Measurements from ENCODE around the gene CYBC1. TPM values are rescaled to one million over a fixed set of nuclear protein-coding genes. Genes with fewer than 3 reads are reported as not detected.

CYBC1 gene
- total RNA-seq, 4 donors from 2014 or later, result 79.2 to 103 (median 88.0) TPM

DNA sequence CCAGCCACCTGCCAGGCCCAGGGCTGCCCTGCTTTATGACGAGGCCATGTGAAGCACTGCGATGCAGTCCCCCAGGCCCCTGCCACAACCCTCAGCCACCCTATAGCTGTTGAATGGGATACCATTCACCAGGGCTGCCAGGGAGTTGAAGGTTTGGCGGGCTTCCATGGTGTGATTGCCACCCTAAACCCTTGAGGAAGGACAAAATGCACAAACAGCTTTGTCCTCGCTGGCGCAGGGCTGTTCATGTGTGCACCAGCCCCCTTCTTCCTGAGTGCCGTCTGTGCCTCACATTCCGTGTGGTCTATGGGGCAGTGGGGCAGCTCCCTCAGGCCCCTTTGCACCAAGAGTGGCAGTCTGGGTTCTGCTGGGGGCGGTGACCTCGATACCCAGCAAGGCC is 33.3 kb upstream of the CYBC1 start:
- H3K27me3 ChIP-seq, result no peaks in the 10 kb centered on the region
- no peak for DNase-seq
- no peak overlapping the region for H3K27ac ChIP-seq
- H3K4me3 ChIP-seq, result no peak overlapping the region
- TF ChIP-seq, protein P1, sequence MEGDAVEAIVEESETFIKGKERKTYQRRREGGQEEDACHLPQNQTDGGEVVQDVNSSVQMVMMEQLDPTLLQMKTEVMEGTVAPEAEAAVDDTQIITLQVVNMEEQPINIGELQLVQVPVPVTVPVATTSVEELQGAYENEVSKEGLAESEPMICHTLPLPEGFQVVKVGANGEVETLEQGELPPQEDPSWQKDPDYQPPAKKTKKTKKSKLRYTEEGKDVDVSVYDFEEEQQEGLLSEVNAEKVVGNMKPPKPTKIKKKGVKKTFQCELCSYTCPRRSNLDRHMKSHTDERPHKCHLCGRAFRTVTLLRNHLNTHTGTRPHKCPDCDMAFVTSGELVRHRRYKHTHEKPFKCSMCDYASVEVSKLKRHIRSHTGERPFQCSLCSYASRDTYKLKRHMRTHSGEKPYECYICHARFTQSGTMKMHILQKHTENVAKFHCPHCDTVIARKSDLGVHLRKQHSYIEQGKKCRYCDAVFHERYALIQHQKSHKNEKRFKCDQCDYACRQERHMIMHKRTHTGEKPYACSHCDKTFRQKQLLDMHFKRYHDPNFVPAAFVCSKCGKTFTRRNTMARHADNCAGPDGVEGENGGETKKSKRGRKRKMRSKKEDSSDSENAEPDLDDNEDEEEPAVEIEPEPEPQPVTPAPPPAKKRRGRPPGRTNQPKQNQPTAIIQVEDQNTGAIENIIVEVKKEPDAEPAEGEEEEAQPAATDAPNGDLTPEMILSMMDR (IDR thresholded peaks at IDR 0.05), result no peak
- no peak for TF ChIP-seq POLR2A (IDR thresholded peaks at IDR 0.05)
- no peaks in the 10 kb centered on the region for H3K9me3 ChIP-seq
- no peaks in the 10 kb centered on the region for H3K4me1 ChIP-seq
- peaks cover 0 to 100% (median 6%) of the 10 kb centered on the region in 3 donors for H3K36me3 ChIP-seq

DNA sequence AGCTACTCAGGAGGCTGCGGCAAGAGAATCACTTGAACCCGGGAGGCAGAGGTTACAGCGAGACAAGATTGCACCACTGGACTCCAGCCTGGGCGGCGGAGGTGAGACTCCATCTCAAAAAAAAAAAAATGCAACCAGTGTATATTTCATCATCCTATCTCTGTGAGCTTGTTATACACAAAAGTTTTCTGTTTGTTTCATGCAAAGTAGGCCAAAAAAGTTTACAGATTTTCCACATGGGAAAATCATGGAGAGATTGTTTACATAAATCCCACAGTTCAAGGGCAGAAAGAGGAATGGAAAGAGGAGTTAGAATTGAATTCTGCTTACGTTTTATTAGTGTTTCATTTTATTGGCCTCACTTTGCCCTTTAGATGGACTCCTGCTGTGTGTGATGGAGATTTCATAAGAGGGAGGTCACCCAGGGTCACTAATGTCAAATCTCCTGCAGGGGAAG is 32.7 kb upstream of the CYBC1 start:
- DNase-seq, result no peak
- TF ChIP-seq POLR2A (IDR thresholded peaks at IDR 0.05), result no peak
- TF ChIP-seq, protein P1 (IDR thresholded peaks at IDR 0.05), result no peak
- H3K27me3 ChIP-seq, result no peaks in the 10 kb centered on the region
- H3K27ac ChIP-seq, result no peak overlapping the region
- H3K36me3 ChIP-seq, result peaks cover 0 to 100% (median 6%) of the 10 kb centered on the region in 3 donors
- no peaks in the 10 kb centered on the region for H3K9me3 ChIP-seq
- no peak overlapping the region for H3K4me3 ChIP-seq
- H3K4me1 ChIP-seq, result no peaks in the 10 kb centered on the region

DNA sequence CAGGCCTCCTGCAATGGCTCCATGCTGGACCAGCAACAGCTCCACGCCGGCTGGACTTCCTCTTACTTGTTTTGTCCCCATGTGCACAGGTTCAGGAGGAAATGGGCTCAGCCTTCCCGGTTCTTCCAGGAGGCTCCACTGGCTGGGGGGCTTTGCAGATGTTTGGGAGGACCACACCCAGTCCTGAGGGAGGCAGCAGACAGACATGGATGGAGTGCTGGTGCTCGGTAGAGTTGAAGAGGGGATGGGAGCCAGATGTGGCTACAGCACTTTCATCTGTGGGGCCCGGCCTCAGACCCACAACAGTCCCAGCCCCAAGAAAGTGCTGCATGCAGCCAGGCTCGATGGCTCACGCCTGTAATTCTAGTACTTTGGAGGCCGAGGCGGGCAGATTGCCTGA is 29.8 kb upstream of the CYBC1 start:
- no peak for DNase-seq
- TF ChIP-seq, protein P1 (IDR thresholded peaks at IDR 0.05), result no peak
- H3K36me3 ChIP-seq, result peaks cover 0 to 99% (median 6%) of the 10 kb centered on the region in 3 donors
- H3K9me3 ChIP-seq, result no peaks in the 10 kb centered on the region
- no peak overlapping the region for H3K4me3 ChIP-seq
- no peaks in the 10 kb centered on the region for H3K4me1 ChIP-seq
- no peaks in the 10 kb centered on the region for H3K27me3 ChIP-seq
- H3K27ac ChIP-seq, result no peak overlapping the region

DNA sequence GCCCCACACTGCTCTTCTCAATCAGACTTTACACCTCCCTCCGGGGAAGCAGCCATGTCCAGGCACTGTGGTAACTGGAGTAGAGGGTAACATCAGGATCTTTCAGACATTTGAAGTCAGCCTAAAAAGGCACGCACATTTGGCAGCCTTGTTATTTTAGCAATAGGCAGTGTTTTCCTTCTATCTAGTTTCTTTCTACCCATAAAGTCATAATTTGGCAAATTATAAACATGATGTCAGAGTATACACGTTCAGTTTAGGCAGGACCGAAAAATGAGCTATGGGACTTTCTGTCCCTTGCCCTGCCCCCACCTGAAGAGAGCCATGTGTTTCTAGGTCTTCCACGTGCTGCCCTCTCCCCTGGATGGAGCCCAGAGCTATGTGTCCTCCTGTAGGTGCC is 29.1 kb upstream of the CYBC1 start:
- Histone ChIP-seq H3K4me3 (no peak overlapping the region), H3K27ac (no peak overlapping the region), H3K27me3 (no peaks in the 10 kb centered on the region), H3K9me3 (no peaks in the 10 kb centered on the region), H3K36me3 (peaks cover 0 to 99% (median 6%) of the 10 kb centered on the region in 3 donors), H3K4me1 (no peaks in the 10 kb centered on the region)
- no peak for DNase-seq
- no peak for TF ChIP-seq POLR2A (IDR thresholded peaks at IDR 0.05)
- TF ChIP-seq, protein P1 (IDR thresholded peaks at IDR 0.05), result no peak

DNA sequence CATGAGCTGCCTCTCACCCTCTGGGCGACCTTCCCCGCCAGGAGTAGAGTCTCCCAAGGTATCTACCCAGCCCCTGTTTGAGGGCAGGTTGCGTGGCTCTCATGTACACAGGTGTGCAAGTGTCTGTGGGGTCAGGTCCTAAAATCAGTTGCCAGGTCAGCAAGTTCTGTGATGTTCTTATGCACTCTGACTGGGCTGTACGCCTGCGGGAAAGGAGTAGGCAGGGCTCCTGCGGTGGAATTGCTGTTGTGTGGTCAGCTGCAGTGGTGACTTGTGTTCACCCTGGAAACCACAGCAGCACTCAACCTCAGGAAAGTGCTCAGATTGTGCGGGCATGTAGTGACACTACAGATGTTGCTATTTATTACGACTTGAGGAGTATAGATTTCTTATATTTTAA is 27.4 kb upstream of the CYBC1 start:
- Histone ChIP-seq H3K9me3 (no peaks in the 10 kb centered on the region), H3K36me3 (peaks cover 0 to 99% (median 4%) of the 10 kb centered on the region in 3 donors), H3K27ac (no peak overlapping the region), H3K4me3 (no peak overlapping the region), H3K27me3 (no peaks in the 10 kb centered on the region), H3K4me1 (no peaks in the 10 kb centered on the region)
- DNase-seq, result no peak
- TF ChIP-seq, protein P1 (IDR thresholded peaks at IDR 0.05), result no peak
- no peak for TF ChIP-seq POLR2A (IDR thresholded peaks at IDR 0.05)

DNA sequence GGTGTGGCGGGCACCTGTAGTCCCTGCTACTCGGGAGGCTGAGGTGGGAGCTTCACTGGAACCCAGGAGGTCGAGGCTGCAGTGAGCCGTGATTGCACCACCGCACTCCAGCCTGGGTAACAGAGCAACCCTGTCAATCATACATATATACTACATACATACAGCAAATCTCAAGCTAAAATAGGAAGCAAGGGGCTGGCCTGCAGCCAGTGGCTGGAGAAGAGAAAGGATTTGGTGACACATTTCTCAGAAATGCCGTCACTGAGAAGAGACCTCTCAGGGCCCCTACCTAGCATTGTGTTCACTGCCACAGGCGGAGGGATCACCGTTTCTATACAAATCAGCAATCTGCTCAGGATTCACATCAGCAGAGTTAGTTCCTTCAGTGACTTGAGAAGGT is 24.9 kb upstream of the CYBC1 start:
- H3K4me3 ChIP-seq, result no peak overlapping the region
- no peak overlapping the region for H3K27ac ChIP-seq
- H3K36me3 ChIP-seq, result peaks cover 0 to 91% (median 4%) of the 10 kb centered on the region in 3 donors
- no peaks in the 10 kb centered on the region for H3K27me3 ChIP-seq
- TF ChIP-seq, protein P1 (IDR thresholded peaks at IDR 0.05), result no peak
- no peak for TF ChIP-seq POLR2A (IDR thresholded peaks at IDR 0.05)
- H3K9me3 ChIP-seq, result no peaks in the 10 kb centered on the region
- no peaks in the 10 kb centered on the region for H3K4me1 ChIP-seq
- DNase-seq, result no peak
